ENCODE results near the gene JMJD1C.

JMJD1C gene

DNA sequence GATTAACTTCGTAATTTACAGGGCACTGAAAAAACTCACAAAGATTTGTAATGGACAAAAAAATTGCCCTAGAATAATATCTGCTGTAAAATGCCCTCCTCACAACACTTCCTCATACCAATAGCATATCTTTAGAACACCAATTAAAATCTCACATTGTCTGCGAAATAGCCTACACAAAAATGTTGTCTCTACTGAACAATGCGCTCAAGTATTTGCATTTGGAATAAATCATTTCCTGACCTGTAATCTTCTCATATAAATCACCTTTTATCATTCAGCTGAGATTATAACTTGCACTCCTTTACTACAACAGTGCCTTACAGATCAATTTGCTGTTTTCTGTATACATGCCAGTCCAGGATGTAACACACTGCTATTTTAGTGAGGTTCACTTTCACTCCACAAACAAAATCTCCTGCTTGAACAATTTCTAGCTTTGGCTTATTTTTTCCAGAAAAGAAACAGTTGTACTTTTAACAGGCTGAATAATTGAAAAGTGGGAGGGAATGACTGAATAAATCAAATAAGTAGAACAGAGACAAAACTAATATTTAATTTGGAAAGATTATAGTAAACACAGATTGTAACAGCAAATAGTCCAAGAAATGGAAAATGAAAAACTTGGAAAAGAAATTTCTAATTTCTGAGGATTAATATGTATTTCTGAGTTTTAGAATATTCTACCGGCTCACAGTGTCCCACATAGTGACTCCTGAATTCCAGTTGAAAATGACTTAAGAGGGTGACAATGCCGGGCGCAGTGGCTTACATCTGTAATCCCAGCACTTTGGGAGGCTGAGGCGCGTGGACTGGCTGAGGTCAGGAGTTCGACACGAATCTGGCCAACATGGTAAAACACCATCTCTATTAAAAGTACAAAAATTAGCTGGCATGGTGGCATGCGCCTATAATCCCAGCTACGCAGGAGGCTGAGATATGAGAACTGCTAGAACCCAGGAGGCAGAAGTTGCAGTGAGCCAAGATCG is 30.6 kb downstream of the JMJD1C start:
- no peak for ATAC-seq

DNA sequence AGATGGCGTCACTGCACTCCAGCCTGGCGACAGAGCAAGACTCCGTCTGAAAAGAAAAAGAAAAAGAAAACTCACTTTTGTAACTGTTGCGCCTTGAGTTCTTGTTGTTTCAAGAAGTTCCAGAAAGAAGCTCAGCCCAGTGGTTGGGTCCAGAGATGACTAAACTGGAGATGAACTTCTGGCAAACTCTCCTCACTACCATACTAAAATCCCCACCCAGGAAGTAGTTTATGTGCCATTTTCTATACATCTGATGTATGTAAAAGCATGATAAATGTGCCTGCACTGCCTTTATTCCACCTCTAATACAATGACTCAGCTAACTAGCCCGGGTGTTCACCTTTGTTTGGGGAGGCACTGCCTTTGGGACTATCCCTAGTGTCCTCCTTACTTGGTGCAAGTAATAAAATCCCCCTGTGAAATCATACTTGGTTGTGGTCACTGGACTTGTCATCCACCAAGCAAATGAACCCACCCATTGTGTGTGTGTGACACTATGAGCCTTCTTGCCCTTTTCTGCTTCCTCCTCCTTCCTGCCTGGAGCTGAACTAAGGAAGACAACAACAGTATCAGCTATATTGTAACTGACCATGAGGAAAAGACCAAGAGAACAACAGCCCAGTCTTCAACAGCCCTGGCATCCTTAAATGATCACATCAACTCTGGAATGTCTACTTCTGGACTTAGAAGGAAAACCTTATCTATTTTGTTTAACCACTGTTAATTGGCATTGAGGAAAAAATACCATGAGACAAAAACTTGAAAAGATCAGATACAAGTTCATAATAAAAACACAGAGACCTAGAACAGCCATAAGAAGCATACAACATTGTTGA is 33.6 kb downstream of the JMJD1C start:
- ATAC-seq: peak; percentile 9 to 45

DNA sequence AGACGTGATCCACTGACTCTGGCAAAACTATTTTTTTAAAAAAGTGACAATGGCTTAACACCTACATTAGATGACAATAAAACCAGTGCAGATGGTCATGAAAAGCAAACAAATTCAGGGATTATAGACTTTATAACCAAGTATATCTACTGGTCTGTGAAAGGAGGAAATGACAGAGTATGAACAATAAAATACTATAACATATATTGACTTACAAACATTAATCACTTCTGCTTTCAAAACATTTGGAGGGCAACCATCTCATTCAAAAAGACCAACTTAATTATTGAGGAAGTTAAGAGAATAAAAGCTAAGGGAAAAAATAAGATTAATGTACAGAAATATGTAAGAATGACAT is 34.8 kb downstream of the JMJD1C start:
- no peak for ATAC-seq

DNA sequence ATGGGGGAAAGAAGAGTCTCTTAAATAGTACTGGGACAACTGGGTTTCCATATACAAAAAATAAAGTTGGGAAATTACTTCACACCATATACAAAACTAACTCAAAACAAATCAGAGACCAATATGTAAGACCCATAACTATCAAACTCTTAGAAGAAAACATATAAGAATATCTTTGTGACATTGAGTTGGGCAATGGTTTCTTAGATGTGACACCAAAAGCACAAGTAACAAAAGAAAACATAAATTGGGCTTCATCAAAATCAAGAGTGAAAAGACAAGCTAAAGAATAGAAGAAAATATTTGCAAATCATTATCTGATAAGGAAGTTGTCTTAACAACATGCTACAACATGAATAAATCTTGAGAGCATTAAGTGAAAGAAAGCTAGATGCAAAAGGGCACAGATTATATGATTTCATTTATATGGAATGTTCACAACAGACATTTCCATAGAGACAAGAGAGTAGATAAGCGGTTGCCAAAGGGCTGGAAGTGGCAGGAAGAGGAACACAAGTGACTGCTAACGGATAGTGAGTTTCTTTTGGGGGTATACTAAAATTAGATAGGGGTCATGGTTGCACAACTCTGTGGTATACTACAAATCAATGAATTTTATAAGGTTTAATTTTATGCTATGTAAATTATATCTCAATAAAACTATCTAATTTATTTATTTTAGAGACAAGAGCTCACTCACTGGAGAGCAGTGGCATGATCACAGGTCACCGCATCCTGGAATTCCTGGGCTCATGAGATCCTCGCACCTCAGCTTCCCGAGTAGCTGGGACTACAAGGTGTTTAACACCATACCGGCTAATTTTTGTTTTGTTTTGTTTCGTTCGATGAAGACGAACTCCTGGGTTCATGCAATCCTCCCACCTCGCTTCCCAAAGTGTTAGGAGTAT is 35.4 kb downstream of the JMJD1C start:
- no peak for ATAC-seq

DNA sequence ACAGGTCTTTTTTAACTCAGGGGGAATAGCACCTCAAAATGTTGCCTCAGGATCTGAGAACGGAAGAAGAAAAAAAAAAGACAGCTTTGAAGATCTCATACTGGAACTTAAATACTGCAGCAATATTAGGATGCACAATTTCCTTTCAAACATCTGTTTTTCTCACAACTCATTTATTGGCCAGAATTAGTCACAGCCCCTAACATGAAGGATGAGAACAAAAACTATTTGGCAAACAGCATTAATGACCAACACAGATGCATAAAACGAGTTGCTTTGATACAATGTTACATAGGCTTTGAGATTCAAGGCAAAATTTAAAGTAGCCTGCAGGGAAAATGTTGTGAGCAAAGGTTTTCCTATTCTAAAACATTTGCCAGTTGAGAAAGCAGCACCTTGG is 36.5 kb downstream of the JMJD1C start:
- ATAC-seq: no peak

DNA sequence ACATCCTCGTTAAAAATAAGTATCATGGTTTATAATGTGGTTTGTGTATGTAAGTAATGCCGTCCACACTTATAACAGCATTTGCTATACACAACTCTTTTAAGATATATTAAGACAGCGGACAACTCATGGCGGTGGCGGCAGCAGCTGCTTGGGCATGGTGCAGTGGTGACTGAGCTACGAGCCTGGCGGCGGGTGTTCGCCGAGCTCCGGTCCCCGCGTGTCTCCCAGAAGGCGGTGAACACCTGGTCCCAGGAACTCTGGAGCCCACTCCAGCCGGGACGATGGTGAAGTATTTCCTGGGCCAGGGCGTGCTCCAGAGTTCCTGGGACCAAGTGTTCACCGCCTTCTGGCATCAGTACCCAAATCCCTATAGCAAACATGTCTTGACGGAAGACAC is 38.8 kb downstream of the JMJD1C start:
- ATAC-seq: no peak

DNA sequence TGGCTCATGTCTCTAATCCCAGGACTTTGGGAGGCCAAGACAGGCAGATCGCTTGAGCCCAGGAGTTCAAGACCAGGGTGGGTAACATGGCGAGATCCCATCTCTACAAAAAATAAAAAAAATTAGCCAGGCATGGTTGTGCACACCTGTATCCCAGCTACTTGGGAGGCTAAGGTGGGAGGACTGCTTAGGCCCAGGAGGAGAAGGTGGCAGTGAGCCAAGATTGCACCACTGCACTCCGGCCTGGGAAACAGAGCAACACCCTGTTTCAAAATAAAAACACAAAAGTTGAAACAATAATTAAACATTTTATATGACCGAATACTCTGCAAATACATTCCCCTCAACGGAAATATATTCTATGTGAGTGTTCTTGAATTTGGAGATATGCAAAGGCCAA is 40.3 kb downstream of the JMJD1C start:
- no peak for ATAC-seq

DNA sequence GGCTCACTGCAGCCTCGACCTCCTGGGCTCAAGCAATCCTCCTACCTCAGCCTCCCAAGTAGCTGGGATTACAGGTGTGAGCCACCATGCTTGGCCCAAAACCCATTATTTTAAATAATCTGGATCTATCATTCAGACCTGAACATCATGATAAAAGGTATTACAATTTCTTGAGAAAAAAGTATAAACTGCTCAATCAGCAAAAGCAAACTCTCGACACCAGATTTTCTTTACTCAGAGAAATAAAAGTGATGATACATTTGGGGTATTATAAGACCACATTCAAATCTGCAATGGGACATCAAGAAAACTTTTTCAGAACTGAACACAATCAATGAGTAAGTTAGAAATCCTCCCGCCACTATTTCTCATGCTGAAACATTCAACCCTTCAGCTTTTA is 41.2 kb downstream of the JMJD1C start:
- no peak for ATAC-seq

DNA sequence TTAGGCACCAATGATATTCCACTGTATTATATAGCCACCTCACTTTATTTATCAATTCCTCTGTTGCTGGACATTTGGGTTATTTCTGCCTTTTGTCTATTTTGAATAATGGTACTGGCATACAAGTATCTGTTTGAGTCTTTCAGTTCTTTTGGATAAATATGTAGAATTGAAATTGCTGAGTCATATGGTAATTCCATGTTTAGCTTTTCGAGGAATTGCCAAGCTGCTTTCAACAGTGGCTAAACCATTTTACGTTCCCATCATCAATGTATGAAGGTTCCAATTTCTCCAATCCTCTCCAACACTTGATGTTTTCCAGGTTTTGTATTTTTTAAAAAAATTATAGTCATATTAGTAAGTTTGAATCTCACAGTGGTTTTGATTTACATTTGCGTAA is 42.3 kb downstream of the JMJD1C start:
- ATAC-seq: no peak

DNA sequence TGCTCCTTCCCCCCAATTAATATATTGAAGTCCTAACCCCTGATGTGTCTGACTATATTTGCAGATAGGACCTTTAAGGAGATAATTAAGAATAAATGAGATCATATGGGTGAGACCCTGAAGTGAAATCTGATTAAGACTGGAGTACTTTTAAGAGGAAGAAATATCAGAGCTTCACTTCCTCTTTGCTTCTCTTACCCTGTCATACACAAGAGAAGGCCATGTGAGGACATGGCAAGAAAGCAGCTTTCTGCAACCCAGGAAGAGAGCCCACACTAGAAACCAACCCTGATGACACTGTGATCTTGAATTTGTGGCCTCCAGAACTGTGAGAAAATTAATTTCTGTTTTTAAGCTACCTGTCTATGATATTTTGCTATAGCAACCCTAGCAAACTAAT is 44.2 kb downstream of the JMJD1C start:
- peak; percentile 53 to 56 for ATAC-seq

DNA sequence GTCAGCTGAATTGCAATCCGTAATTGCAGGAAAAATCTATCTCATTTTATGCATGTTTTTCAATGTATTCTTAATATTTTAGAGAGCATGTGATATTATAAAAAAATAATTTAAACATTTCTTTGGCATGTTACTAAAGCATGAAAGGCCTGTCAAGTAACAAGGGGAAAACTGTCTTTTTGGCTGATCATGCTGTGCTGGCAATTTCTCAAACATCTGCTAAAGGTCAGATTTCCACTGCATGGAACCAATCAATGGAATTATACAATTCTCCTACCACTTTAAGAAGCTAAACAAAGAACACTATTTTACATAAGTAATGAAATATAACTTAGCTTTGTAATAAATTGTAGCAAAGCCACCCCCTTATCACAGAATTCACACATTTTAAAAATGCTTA is 49.4 kb downstream of the JMJD1C start:
- no peak for ATAC-seq

DNA sequence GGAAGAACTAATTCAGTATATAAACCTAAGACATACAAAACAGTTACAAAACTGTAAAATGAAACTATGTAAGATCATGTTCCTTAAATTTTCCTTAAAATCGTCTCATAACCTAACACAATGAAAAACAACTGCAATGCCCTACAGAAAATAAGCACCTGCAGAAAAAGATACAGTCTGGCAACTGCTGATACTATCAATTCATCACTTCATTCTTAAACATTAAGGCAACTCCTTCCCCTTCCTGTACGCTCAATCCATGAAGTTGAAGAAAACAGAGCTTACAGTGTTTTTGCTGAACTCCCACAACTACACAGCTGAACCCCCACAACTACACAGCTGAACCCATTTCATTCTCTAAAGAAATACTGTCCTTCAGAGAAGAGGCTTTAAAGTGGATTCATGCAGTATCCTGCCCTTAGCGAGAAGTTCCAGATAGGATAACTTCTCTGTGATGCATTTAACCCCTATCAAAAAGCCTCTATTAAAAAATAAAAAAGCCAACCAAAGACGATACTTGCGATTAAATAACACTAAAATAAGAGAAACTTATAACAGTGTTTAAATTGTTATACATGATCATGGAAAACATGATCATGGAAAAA is 50.0 kb downstream of the JMJD1C start:
- no peak for ATAC-seq

DNA sequence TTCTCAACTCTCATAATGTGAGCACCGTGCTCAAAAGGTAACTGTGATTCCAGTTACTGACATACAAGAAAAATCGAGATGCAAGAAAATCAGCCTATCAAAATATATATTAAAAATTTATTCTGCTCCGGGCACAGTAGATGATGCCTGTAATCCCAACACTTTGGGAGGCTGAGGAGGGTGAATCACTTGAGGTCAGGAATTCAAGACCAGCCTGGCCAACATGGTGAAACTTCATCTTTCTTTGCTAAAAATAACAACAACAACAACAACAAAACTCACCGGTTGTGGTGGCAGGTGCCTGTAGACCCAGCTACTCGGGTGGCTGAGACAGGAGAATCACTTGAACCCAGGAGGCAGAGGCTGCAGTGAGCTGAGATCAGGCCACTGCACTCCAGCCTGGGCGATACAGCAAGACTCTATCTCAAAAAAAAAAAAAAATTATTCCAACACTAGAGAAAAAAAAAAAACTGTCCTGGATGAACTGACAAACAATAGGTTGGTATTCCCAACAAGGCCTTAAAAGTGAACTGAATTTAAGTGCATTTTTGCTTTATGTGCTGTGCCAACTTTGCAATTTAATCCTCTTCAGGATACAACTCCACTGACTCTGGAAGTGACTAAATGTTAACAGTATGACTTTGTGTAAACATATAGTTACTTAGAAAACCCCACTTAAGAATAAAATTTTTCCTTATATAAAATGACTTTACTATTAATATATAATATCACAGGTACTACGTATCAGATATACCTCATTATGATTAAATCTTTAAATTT is 51.1 kb downstream of the JMJD1C start:
- ATAC-seq: no peak

DNA sequence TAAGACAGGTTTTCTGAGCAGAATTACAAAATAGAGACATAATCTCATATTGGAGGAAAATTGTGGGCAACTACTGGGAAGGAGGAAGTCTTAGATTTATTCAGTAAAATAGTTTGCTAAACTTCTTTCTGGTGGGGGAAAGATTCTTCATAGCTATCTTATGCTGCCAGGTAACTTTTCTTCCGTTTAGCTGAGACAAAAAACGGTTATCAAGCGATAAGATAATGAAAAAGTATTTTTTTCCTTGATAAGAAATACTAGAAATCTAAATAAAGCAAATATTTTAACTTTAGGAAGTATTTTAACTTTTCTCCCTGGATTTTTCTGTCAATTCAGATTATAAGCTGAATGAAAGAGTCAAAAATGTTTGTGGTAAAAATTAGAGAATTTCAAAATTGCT is 52.3 kb downstream of the JMJD1C start:
- ATAC-seq: no peak

DNA sequence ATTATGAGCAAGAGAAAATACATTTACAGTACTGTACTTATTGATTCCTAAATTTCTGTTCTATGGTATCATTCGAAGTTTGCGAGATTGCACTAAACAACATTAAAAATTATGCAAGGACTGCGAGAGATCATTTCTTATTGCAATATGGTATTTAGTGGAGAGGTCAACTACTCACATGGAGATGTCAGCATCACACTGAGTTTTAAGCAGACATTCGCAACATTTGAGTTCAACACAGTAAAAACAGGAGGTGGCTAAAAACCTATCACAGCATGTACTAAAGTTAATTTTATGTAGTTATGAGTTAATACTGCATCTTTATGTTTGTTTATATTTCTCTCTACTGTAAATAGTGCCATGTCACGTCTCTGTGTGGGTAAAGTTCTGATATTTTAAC is 53.5 kb downstream of the JMJD1C start:
- ATAC-seq: no peak

DNA sequence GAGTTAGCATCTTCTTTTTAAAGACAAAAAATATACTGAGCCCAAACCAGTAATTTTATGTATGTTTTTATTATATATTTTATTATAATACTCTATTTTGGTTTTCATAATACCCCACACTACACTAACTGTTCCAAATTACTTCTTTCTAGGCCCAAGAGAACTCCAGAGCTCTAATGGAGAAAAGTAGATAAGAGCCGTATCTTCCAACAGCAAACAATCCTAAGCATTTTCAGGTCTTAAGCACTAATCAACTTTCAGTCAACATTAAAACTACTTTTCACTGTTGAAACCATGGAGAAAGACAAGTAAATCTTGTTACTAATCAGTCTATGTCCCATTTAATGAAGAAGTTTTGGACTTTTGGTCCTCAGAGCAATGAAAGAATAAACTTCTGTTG is 55.1 kb downstream of the JMJD1C start:
- ATAC-seq: no peak

DNA sequence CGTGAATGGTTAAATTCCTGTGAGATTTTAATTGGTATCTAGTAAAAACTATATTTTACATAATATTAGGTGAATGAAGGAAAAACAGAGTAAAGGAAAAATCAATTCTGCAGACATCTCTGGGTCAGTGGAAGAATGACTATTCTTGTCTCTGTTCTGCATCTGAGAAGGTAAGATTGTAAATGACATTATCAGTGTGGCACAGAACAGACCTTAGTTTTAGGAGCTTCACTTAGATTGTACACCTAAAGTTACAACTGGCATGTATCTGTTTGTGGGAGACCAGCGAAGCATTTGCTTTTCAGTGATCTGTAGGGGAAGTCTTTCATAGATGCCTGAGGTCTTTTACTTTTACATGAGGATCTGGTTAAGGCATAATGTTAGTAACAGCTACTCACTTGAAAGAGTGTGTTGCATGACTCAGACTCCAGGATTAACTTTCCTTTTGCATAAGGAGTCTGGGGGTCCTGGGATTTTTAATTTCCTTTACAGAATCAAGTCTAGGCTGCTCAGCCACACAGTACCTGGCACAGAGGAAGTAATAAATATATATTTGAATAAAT is 56.2 kb downstream of the JMJD1C start:
- ATAC-seq: no peak

DNA sequence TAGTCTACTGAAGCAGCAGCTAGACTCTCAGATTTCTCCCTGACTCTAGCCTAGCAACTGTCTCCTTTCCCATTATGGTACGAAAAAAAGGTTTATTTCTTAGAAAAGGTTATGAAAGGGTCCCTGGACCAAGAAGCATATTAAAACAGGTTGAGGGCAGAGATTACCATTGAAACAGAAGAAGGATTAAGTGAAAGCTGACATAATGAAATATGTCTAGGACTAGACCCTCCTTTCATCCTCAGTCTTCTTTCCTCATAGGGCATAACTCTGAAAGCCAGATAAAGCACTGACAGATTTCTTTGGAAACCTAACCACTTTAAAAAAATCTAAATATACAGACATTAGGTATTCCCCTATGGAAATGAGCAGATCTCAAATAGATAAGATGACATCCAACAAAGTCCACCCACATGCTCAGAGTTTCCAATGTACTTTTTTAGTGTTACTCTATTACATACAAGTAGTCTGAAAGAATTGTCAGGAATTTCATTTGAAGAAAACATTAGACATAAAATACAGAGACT is 58.6 kb downstream of the JMJD1C start:
- ATAC-seq: no peak

DNA sequence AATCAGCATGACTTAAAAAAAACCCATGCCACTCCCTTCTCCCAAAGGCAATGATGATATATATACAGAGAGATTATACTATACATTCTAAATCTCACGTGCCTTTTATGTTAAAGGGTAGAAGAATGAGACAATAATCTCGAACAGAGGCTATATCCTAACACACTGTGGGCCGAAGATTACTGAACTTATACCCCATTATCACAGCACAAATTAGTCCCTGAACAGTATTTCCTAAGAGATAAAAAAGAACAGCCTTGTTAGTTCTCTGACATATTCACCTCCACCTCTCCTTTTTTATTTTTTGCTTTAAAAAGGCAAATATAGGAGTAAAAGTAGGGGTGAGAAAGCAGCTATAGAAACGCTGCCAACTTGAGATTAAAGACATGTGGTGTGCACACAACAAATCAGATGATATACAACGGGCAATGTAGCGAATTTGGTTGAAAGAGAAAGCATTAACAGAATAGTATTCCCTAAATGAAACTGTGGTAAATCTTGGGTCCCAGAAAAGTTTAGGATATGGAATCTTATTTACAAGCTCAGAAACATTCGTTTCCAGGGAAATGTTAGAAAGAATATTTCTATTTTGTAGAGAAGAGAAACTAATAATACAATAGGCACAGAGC is 69.5 kb downstream of the JMJD1C start:
- no peak for ATAC-seq

DNA sequence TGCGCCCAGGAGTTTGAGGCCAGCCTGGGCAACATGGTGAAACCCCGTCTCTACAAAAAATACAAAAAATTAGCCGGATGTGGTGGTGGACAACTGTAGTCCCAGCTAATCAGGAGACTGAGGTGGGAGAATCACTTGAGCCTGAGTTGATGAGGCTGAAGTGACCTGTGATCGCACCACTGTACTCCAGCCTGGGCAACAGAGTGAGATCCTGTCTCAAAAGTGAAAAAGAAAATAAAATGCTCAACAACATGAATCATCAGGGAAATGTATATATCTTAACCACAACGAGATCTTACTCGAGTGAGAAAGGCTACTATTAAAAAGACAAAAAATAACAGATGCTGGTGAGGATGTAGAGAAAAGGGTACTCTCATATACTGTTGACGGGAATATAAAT is 72.7 kb downstream of the JMJD1C start:
- ATAC-seq: no peak

DNA sequence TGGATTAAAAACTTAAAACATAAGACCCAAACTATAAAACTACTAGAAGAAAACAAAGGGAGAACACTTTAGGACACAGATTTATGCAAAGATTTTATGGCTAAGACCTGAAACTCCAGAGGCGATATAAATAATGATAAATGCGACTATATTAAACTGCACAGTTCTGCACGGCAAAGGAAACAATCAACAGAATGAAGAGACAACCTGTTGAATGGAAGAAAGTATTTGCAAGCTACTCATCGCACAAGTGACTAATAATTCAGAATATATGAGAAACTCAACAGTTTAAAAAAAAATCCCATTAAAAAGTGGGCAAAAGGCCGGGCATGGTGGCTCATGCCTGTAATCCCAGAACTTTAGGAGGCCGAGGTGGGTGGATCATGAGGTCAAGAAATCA is 73.6 kb downstream of the JMJD1C start:
- ATAC-seq: no peak
